Nephron progenitor cell (in vitro differentiated cells): ENCODE measurements around the gene TTC33.

ENCODE experiments used
- DNase-seq: peaks from one replicate; pipeline ENCODE4 v3.0.0; 2021
- H3K27ac Mint-ChIP-seq: 2 replicates; pipeline ENCODE4 v1.8.0; 2021; ENCODE audit warnings: mild to moderate bottlenecking, moderate library complexity, mixed read lengths
- H3K27me3 Mint-ChIP-seq: 2 replicates; pipeline ENCODE4 v1.8.0; 2021; ENCODE audit warnings: mild to moderate bottlenecking, low read depth, mixed read lengths; ENCODE audit not compliant: poor library complexity
- H3K36me3 Mint-ChIP-seq: 2 replicates; pipeline ENCODE4 v1.8.0; 2021; ENCODE audit warnings: low read depth, mixed read lengths
- H3K4me1 Mint-ChIP-seq: 2 replicates; pipeline ENCODE4 v1.8.0; 2021; ENCODE audit warnings: mixed read lengths
- H3K4me3 Mint-ChIP-seq: 2 replicates; pipeline ENCODE4 v1.8.0; 2021; ENCODE audit warnings: mild to moderate bottlenecking, moderate library complexity, mixed read lengths
- H3K9me3 Mint-ChIP-seq: 2 replicates; pipeline ENCODE4 v1.8.0; 2021; ENCODE audit warnings: mild to moderate bottlenecking, moderate library complexity, mixed read lengths
- TF ChIP-seq, protein P1 (sequence below): fragments of 200-600 bp; sonication (generic); IDR thresholded peaks from 2 replicates; pipeline ENCODE4 v1.5.0; 2021; ENCODE audit warnings: antibody characterized with exemption

The TTC33 gene

DNA sequence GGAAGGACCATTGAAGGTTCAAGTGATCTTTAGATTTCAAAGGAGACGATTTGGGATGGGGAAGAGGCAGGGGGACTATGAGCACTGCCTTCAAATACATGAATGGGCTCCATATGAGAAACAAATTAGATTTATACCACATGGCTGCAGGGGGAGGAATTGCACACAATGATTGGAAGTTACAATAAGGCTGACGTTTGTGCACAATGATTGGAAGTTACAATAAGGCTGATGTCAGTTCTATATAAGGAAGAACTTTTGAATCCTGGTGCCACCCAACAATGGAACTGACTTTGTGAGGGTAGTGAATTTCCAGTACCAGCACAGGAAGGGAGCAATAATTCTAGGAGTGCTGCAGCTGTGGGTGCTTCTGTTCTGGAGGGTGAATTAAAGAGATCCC lies 171.7 kb downstream of the TTC33 start:
- no peak for DNase-seq
- H3K36me3 Mint-ChIP-seq = no peaks in the 10 kb centered on the region
- TF ChIP-seq, protein P1, sequence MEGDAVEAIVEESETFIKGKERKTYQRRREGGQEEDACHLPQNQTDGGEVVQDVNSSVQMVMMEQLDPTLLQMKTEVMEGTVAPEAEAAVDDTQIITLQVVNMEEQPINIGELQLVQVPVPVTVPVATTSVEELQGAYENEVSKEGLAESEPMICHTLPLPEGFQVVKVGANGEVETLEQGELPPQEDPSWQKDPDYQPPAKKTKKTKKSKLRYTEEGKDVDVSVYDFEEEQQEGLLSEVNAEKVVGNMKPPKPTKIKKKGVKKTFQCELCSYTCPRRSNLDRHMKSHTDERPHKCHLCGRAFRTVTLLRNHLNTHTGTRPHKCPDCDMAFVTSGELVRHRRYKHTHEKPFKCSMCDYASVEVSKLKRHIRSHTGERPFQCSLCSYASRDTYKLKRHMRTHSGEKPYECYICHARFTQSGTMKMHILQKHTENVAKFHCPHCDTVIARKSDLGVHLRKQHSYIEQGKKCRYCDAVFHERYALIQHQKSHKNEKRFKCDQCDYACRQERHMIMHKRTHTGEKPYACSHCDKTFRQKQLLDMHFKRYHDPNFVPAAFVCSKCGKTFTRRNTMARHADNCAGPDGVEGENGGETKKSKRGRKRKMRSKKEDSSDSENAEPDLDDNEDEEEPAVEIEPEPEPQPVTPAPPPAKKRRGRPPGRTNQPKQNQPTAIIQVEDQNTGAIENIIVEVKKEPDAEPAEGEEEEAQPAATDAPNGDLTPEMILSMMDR = no peak
- no peaks in the 10 kb centered on the region for H3K27me3 Mint-ChIP-seq
- no peak overlapping the region for H3K4me3 Mint-ChIP-seq
- no peaks in the 10 kb centered on the region for H3K9me3 Mint-ChIP-seq
- no peak overlapping the region for H3K27ac Mint-ChIP-seq
- peaks cover 6% of the 10 kb centered on the region for H3K4me1 Mint-ChIP-seq

DNA sequence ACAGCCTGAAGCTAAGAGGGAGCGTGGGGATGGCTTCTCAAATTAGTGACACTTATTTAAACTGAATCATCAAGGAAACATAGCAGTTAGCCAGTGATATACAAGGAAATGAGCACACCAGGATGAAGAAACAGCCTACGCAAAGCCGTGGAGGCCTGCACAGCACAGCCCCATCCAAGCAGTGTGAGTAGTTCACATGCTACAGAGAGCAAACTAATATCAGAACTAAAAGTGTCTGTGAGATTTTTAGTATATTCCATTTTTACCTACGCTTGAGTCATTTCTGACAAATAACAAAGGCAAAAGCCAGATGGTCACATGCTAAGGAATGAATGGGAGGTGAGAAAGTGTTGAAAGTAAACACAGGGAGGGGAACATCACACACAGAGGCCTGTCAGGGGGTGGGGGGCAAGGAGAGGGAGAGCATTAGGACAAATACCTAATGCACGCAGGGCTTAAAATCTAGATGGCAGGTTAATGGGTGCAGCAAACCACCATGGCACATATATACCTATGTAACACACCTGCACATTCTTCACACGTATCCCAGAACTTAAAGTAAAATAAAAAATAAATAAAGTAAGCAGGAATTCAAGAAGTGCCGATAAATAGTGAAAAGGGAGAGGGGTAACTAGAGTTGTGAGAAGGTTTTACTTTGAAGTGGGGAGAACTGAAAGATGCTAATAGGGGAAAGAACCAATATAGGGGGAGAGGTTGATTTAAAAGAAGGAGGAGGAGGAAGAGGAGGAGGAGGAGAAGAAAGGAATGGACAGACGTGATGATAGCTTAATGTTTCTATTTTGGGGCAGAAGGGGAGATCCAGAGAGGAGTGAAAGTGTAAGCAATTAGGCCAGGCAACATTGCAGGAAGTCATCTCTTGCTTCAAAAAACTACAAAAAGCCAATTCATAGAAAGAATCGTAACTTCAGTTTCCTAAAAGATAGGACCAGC lies 177.0 kb downstream of the TTC33 start:
- H3K4me1 Mint-ChIP-seq = peaks cover 27% of the 10 kb centered on the region
- H3K27ac Mint-ChIP-seq = no peak overlapping the region
- no peaks in the 10 kb centered on the region for H3K27me3 Mint-ChIP-seq
- TF ChIP-seq, protein P1 = no peak
- H3K4me3 Mint-ChIP-seq = no peak overlapping the region
- no peak for DNase-seq
- H3K36me3 Mint-ChIP-seq = no peaks in the 10 kb centered on the region
- H3K9me3 Mint-ChIP-seq = no peaks in the 10 kb centered on the region

DNA sequence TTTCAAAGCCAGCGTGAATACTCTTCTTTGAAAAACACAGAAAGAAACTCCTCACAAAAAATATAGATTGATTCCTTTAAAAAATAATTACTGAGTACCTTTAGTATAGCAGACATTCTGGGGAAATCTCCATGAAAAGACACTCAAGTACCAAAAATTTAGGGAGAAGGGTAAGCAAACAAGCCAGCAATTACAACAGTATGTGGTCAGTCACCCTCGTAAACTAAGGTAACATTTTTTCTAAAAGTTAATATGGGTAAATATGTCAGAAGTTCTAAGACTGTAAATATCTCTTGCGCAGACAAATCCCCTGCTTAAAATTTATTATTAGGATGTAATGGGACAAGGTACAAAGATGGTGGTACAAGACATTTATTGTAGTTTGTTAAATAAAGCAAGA lies 178.0 kb downstream of the TTC33 start:
- Mint-ChIP-seq H3K4me3 (no peak overlapping the region), H3K9me3 (no peaks in the 10 kb centered on the region), H3K36me3 (no peaks in the 10 kb centered on the region), H3K4me1 (peaks cover 27% of the 10 kb centered on the region), H3K27me3 (peaks cover 4% of the 10 kb centered on the region), H3K27ac (no peak overlapping the region)
- DNase-seq = no peak
- TF ChIP-seq, protein P1 = no peak

DNA sequence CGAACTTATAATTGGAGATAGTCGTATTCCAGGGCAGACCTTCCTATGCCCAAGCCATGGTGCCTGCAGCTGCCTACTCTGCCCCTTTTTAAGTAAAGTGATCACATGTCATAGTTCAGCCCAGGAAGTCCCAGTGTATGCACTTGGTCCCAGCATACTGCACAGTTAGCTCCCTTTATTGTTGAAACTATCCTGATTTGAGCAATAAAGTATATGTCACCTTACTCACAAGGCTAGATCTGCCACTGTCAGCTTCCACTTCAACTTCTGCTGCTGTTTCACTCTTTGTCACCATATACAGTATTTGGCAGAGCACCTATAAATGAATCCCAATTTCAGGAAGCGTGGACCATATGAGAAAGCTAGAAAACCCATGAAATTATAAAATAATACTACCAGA lies 179.8 kb downstream of the TTC33 start:
- H3K36me3 Mint-ChIP-seq = no peaks in the 10 kb centered on the region
- peaks cover 4% of the 10 kb centered on the region for H3K27me3 Mint-ChIP-seq
- TF ChIP-seq, protein P1 = no peak
- H3K4me3 Mint-ChIP-seq = no peak overlapping the region
- H3K27ac Mint-ChIP-seq = no peak overlapping the region
- DNase-seq = no peak
- H3K4me1 Mint-ChIP-seq = peaks cover 27% of the 10 kb centered on the region
- H3K9me3 Mint-ChIP-seq = no peaks in the 10 kb centered on the region

DNA sequence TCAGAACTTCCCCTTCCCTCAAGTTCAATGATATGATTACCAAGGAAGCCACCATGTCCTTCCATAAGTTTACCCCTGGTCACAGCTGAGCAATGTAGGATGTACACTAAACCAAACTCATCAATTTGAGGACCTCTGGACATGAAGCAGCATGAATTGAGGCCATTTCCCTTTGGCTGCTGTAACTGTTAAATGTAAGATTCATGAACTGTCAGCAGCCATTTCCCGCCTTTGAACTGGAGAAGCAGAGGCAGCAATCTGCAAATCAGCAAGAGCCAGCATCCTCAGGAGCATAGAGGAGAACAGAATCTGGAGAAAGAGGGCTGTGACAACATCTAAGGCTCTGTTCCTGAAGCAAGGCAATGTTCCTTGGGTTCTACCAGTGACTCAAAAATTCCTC lies 180.3 kb downstream of the TTC33 start:
- TF ChIP-seq, protein P1 = no peak
- no peaks in the 10 kb centered on the region for H3K9me3 Mint-ChIP-seq
- DNase-seq = no peak
- H3K4me1 Mint-ChIP-seq = peaks cover 27% of the 10 kb centered on the region
- no peak overlapping the region for H3K27ac Mint-ChIP-seq
- H3K4me3 Mint-ChIP-seq = no peak overlapping the region
- H3K27me3 Mint-ChIP-seq = peaks cover 4% of the 10 kb centered on the region
- no peaks in the 10 kb centered on the region for H3K36me3 Mint-ChIP-seq

DNA sequence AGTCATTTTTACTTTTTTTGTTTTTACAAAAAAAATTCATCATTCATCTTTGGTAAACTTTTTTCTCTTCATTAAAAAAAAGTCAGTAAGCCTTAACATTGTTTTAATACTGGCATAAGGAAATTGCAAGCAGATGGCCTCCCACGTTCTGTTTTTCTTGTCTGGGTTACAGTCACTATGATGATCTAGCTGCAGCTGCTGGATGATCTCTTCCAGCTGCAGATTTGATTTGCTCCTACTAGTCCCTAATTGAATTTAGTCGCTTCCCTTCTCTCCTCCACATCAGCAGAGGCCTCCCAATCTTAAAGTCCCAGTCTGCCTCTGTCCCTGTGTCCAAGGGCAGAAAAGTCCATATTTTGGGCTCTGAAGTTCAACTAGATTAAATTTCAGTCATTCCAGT lies 182.8 kb downstream of the TTC33 start:
- H3K36me3 Mint-ChIP-seq = no peaks in the 10 kb centered on the region
- TF ChIP-seq, protein P1 = no peak
- no peak for DNase-seq
- no peaks in the 10 kb centered on the region for H3K9me3 Mint-ChIP-seq
- H3K27ac Mint-ChIP-seq = no peak overlapping the region
- H3K4me1 Mint-ChIP-seq = peaks cover 10% of the 10 kb centered on the region
- peaks cover 4% of the 10 kb centered on the region for H3K27me3 Mint-ChIP-seq
- H3K4me3 Mint-ChIP-seq = no peak overlapping the region
